VCaP (cell line): ENCODE measurements around the gene CFAP90.

ENCODE experiments used
- H3K27ac ChIP-seq: fragments of 450-650 bp; 2 replicates; pipeline ENCODE4 v1.5.1; 2017
- TF ChIP-seq, protein P1 (sequence below): fragments of 450-650 bp; conservative IDR thresholded peaks from 2 replicates; pipeline ENCODE4 v1.5.1; 2017; ENCODE audit warnings: mild to moderate bottlenecking, moderate library complexity

Gene CFAP90

DNA sequence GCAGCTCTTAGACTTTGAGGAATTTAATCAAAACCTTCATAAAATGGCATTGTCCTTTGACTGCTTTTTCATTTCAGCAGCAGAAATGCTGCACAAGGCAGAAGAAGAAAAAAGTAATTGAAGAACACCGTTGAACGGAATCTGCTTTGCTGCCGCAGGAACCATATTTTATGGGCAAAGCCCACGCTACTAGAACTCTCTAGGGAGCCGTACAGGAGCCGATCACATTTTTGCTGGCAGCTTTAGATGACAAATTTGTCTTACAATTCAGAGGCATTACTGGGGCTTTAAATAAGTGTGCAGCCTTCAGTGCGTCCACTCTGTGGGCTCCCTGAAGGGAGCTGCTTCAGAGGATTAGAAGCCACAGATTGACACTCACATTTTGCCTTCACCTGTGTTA, 5.4 kb downstream of the CFAP90 start:
- TF ChIP-seq, protein P1, sequence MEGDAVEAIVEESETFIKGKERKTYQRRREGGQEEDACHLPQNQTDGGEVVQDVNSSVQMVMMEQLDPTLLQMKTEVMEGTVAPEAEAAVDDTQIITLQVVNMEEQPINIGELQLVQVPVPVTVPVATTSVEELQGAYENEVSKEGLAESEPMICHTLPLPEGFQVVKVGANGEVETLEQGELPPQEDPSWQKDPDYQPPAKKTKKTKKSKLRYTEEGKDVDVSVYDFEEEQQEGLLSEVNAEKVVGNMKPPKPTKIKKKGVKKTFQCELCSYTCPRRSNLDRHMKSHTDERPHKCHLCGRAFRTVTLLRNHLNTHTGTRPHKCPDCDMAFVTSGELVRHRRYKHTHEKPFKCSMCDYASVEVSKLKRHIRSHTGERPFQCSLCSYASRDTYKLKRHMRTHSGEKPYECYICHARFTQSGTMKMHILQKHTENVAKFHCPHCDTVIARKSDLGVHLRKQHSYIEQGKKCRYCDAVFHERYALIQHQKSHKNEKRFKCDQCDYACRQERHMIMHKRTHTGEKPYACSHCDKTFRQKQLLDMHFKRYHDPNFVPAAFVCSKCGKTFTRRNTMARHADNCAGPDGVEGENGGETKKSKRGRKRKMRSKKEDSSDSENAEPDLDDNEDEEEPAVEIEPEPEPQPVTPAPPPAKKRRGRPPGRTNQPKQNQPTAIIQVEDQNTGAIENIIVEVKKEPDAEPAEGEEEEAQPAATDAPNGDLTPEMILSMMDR = no peak
- no peak overlapping the region for H3K27ac ChIP-seq

DNA sequence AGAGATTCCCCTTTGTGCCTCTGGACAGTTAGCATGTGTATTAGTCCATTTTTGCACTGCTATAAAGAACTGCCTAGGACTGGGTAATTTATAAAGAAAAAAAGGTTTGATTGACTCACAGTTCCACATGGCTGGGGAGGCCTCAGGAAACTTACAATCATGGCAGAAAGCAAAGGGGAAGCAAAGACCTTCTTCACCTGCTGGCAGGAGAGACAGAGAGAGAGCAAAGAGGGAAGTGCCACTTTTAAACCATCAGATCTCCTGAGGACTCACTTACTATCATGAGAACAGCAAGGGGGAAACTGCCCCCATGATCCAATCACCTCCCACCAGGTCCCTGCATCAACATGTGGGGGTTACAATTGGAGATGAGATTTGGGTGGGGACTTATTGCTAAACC, 6.0 kb downstream of the CFAP90 start:
- H3K27ac ChIP-seq = no peak overlapping the region
- TF ChIP-seq, protein P1 = no peak

DNA sequence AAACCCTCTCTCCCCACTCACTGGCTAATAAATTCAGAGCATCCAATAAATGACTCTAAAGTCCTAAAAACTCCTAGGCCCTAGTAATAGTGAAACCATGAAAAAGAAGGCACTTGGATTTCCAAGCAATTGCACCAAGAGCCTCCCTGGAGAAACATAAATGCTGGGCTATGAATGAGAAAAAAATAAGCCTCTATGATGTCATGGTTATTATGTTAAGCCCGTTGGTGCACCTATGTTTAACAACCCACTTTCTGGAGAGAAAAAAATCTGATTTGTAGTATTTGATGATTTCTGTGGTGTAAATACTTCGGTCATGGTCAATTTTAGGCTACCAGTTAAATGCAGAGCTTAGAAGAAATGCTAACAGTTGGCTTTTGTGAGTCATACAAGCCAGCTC, 8.4 kb downstream of the CFAP90 start:
- TF ChIP-seq, protein P1 = no peak
- no peak overlapping the region for H3K27ac ChIP-seq

DNA sequence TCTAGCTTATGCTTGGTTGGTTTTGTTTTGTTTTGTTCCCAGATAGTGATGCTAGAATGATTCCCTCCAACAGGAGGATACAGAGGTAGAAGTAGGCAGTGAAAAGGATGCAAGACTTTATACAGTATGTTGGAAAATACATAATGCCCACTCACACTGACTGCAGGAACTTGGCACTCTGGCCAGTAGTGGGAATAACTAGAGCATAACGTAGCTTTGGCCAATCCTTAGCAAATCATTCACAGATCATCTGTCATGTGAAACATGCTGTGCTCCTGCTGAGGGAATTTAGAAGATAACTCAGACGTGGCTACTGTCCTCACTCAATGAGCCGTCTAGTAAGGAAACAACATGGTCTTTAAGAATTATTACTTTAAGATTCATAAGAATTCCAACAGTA, 13.5 kb downstream of the CFAP90 start:
- TF ChIP-seq, protein P1 = no peak
- H3K27ac ChIP-seq = no peak overlapping the region

DNA sequence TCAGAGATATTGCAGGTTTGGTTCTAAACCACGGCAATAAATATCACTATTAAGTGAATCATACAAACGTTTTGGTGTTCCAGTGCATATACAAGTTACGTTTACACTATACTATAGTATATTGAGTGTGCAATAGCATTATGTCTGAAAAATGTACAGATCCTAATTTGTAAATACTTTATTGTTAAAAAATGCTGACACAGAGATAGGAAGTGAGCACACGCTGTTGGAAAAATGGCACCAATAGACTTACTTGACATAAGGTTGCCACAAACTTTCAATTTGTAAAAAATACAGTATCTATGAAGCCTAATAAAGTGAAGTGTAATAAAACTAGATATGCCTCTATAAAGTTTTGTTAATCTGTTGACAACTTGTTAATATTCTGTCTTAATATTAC, 16.0 kb downstream of the CFAP90 start:
- no peak overlapping the region for H3K27ac ChIP-seq
- TF ChIP-seq, protein P1 = no peak

DNA sequence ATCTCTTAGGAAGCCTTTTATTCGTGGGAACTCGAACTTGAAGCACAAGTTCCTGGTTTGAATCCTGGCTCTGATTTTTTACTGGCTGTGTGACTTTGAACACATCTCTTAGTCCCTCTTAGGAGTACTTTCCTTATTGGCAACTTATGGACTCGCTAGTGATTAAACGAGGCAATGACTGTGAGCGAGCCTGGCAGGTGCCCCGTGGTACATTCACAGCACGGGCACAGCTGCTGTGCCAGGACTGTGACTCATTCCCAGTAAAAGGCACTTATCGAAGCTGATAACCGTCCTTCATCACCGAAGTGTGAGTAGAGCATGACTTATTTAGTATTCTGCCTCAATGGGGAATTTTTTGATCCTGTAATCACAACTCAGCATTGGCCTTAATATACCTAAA, 22.7 kb downstream of the CFAP90 start:
- TF ChIP-seq, protein P1 = no peak
- H3K27ac ChIP-seq = no peak overlapping the region

DNA sequence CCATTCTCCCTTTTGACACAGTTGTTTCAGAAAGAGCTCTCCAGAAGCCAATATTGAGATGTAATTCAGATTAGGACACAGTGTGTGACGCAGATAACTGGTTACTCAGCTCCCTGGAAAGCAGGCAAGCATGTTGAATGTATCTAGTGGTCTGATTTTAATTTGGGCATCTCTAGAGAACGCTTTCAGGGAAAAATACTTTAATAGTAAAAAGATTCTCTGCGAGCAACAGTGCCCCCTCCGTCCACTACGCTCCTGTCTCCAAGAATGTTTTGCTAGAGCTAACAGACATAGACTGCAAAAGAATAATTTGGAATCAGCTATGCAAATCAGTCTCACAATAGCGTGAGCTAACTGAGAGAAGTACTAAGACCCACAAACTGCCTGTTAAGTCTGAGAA, 23.3 kb downstream of the CFAP90 start:
- H3K27ac ChIP-seq = no peak overlapping the region
- TF ChIP-seq, protein P1 = no peak

DNA sequence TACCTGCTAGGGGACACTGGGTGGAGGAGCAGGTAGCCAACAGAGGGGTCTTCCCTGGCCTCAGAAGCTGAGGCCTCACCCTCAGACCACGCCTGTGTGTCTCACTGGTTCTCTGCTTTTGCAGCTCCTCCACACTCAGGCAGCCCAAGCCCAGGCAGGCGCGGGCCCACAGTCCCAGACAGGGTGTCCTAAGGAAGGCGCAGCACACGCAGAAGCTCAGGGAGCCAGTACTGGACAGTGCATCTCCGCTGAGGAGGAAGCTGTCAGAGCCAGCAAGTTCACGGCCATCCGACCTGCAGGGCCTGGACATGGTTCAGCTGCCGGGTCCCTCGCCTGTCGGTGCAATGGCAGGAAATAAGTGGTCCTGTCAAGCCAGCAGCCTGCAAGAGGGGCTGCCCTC, 25.3 kb downstream of the CFAP90 start:
- TF ChIP-seq, protein P1 = no peak
- no peak overlapping the region for H3K27ac ChIP-seq
